NCI-H1417 (cell line): Measurements from ENCODE around the gene TMEM50B.
"Not testable (repeated sequence)": the region's sequence is repeated elsewhere in the genome, so short reads cannot be mapped to it uniquely, and the experiment has no call there.

Experiments used
- DNase-seq, 3 experiments: peaks; one replicate each; lab custom pipeline; 2025; lab: John Stamatoyannopoulos, UW

TMEM50B gene

DNA sequence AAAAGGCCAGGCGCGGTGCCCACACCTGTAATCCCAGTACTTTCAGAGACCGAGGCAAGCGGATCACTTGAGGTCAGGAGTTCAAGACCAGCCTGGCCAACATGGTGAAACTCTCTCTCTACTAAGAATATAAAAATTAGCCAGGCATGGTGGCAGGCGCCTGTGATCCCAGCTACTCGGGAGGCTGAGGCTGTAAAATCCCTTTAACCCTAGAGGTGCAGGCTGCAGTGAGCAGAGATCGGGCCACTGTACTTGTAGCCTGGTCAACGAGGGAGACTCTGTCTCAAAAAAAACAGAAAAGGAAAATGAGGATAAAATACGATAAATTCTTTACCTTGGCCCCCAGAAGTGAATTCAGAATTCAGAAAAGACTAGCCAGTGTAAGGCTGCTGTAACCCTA lies 1.6 kb downstream of the TMEM50B start:
- no peak for DNase-seq

DNA sequence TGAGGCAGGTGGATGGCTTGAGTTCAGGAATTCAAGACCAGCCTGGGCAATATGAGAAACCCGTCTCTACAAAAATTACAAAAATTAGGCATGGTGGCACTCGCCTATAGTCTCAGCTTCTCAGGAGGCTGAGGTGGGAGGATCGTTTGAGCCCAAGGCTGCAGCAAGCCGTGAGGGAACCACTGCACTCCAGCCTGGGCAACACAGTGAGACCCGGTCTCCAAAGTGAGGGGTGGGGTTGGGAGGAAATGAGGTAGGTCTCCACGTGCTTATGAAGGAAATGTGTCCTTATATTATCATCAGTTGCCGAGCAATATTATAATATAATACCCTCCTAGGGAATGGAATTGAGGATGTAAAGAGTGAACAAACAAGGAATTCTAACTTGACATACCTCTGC lies 2.7 kb downstream of the TMEM50B start:
- no peak for DNase-seq

DNA sequence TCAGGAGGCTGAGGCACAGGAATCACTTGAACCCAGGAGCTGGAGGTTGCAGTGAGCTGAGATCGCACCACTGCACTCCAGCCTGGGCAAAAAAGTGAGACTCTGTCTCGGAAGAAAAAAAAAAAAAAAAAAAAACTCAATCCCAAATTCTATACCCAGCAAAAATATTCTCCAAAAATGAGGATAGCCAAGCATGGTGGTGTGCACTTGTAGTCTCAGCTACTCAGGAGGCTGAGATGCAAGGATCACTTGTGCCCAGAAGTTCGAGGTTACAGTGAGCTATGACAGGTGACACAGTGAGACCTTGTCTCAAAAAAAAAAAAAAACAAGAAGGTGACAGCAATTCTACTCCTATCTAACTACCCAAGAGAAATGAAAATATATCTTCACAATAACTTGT lies 6.4 kb downstream of the TMEM50B start:
- DNase-seq: no peak

DNA sequence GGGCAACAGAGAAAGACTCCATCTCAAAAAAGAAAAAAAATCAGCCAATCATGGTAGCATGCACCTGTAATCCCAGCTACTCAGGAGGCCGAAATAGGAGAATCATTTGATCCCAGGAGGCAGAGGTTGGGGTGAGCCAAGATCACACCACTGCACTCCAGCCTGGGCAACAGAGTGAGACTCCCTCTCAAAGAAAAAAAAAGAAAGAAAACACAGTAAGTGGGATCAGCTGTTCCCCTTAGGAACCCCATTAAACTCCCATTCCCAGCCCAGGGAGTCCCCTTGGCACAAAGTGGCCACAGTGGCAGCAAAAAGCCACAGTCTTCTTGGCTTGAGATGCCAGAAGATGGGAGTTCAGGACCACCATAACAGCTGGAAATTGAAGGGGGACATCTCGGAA lies 9.1 kb downstream of the TMEM50B start:
- DNase-seq: no peak

DNA sequence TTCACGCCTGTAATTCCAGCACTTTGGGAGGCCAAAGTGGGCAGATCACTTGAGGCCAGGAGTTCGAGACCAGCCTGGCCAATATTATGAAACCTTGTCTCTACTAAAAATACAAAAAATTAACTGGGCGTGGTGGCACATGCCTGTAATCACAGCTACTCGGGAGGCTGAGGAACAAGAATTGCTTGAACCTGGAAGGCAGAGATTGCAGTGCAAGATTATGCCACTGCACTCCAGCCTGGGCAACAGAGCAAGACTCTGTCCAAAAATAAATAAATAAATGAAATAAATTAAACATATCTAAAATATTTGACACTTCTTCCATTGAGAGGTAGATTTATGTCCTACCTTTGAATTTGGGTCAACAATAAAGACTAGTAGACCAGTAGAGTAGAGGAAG lies 10.6 kb downstream of the TMEM50B start:
- DNase-seq: not testable (repeated sequence)

DNA sequence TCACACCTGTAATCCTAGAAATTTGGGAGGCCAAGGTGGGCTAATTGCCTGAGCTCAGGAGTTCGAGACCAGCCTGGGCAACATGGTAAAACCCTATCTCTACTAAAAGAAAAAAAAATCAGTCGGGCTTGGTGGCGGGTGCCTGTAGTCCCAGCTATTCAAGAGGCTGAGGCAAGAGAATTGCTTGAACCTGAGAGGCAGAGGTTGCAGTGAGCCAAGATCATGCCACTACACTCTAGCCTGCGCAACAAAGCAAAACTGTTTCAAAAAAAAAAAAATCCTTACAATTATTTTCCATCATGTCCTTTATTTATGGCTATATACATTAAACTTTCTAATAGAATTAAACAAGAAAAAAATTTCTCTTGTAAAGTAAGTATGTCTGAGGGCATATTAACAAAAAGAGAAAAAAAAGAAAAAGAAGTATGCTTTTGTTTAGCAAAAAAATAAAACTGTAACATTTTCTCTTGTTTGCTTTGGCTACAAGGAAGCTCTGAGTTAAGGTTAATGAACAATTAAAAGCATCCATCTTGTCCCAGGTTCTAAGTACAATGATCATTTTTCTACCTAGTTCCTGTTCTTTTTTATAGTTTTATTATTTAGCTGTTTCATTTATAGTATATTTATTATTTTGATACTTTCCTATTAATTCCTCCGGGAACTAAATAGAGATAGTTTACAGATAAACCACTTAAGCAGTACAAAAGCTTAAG lies 18.1 kb downstream of the TMEM50B start:
- DNase-seq: no peak

DNA sequence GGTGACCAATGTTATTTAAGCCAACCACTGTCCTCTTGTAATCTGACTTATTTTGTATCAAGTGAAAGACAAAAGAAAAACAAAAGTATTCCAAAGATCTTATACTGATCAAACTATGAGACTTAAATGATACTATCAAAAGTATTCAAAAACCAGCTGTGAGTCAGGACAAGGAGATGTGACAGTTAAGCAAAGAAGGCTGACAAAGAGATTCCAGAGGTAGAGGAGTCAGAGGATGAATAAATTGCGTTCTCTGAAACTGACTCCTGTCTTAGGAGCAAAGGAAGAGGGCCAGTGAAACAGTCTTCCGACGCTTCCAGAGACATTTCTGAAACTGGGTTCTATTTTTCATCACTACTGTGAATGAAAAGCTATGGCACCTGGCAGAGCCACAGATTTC lies 20.9 kb downstream of the TMEM50B start:
- no peak for DNase-seq

DNA sequence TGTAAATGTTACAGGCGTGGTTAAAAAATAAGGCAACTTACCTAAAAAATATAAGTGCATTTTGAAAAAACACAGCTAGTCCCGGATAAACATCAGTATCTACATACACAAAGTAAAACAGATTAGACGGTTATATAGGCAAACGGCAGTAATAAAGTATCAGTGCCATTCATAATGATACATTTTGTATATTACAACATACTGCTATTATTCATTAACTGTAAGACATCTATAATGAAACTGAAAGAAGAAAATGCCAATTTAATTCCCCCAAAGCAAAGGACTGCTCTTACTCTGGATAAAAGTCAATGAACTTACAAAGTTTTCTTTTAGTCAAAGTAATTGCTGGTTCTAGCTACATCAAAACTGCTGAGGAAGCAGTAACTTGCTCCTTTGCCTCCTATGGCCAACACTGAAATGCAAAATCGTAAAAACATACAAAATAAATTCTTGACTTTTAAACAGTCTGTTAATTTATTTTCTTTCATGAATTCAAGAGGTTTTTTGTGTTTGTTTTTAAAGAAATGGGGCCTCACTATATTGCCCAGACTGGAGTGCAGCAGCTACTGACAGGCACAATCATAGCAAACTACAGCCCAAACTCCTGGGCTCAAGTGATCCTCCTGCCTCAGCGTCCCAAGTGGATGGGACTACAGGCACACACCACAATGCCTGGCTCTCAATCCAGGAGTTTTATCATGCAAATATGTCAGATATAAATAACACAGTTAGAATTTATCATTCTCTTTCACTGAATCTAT lies 23.9 kb downstream of the TMEM50B start:
- no peak for DNase-seq

DNA sequence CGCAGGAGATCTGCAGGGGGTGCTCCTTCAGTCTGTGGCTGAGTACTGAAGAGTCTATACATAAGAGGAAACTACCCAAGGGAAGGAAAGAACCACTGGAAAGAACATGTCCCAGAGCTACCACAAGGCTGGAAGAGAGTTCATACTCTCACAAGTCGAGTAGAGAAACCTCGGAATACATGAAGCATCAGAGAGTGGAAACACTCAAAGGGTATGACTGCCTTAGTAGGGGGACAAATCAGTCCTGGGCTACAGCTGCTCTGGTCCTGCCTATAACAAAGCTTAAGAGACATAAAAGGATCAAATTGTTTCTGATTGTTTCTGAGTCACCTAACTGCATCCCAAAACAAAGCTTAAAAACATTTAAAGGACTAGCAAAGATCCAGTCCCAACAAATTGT lies 27.4 kb downstream of the TMEM50B start:
- no peak for DNase-seq

DNA sequence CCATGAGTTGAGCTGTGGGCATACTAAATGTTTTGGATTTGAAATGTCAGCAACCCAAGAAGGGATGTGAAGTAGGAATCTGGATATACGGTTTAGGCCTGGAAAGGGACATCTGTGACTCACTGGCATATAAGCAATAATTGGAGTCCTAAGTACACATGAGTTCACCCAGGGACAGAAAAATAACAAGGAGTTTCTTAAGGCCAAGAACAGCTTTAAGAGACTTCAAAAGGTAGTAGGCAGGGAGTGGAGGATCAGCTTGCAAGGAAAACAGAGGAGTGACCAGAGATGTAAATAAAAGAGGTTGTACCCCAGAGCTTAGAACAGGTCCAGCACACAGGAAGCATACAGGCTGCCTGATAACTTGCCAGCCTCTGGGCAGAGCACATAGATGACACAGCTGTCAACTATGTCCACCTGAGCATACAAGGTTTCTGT lies 28.1 kb downstream of the TMEM50B start:
- no peak for DNase-seq

DNA sequence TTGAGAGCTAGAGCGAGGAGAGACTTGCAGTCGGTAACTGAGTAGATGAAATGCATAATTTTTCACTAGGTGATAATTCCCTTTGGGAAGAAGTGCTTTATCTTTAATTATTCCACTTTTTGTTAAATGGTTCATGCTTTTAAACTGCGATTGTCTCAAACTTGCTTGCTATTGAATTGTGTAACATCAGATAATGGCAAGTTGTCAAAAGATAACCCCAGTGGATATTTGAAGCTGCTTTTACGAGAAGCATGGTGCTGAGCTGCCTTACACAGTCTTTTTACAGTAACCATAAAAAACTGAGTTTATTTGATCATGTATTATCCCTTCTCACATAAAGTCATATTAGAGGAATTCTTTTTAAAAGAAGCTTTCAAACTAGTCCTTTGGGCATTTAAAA lies 30.2 kb downstream of the TMEM50B start:
- DNase-seq: no peak

DNA sequence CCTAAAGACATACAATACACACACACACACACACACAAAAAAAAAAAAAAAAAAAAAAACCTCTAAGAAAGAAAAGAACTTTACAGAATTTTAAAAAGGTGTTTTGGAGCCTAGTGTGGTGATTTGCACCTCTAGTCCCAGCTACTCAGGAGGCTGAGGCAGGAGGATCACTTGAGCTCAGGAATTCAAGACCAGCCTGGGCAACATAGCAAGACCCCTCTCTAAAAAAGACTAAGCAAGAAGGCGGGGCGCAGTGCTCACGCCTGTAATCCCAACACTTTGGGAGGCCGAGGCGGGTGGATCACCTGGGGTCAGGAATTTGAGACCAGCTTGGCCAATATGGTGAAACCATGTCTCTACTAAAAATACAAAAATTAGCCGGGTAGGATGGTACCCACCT lies 33.2 kb downstream of the TMEM50B start:
- DNase-seq: not testable (repeated sequence)

DNA sequence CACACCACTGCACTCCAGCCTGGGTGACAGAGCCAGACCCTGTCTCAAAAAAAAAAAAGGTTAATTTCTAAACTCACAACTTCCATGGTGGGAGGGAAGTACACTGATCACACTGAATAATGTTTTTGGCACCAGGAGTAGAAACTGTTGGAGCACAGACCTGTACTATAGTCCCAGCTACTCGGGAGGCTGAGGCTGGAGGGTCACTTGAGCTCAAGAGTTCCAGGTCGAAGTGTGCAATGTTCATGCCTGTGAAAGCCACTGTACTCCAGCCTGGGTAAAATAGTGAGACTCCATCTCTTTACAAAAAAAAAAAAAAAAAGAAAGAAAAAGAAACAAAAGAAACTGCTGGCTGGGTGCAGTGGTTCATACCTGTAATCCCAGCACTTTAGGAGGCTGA lies 35.3 kb downstream of the TMEM50B start:
- DNase-seq: no peak

DNA sequence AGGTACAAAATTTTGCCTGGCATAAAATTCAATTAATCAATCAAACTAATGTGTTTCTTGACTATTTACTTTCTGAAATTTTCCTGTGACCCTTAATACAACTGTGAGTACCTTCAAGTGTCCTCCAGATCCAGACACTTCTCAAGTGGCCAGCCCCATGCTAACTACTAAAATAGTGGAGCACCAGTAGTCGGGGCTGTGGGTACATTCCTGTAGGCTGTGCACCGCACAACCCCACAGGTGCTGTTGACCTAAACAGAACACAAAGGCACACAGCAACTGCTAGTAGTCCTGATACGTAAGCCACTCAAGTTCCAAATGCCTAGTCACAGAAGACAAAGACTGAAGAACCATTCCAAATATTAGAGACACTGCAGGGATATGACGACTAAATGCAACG lies 36.6 kb downstream of the TMEM50B start:
- peak in 1 of 3 experiments; percentile 10 for DNase-seq

DNA sequence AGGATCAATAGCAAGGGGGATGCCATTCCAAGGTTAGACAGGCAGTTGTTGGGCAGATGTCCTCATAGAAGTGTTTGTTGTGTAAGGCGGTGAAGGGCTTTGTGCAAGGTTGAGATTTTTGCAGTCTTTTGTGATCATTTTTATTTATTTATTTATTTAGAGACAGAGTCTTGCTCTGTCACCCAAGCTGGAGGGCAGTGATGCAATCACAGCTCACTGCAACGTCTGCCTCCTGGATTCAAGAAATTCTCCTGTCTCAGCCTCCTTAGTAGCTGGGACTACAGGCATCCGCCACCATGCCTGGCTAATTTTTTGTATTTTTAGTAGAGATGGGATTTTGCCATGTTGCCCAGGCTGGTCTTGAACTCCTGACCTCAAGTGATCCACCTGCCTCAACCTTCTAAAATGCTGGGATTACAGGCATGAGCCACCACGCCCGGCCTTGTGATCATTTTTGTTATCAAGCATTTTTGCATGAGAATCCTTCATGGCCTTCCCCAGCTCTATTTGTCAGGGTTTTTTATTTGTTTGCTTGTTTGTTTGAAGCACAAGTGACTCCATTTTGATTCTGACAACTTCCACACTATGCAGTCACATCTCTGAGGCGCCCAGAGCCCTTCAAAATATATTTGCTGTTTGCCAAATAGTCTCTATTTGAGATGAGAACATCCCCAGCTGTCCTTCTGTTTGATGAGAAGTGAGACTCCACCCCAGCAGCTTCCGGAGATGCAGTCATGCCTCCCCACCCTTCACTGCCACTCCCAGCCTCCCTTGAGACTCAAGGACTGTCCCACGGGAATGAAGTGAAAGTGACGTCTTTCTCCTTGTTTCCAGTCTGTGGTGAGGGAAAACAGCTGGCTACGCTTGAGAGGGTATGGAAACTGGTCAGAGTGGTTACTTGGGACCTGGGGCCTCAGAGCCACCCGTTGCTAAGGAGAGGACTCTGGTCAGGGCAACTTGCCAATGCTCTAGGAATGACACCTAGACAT lies 38.0 kb downstream of the TMEM50B start:
- peak; percentile 34 to 88 (median 71) for DNase-seq

DNA sequence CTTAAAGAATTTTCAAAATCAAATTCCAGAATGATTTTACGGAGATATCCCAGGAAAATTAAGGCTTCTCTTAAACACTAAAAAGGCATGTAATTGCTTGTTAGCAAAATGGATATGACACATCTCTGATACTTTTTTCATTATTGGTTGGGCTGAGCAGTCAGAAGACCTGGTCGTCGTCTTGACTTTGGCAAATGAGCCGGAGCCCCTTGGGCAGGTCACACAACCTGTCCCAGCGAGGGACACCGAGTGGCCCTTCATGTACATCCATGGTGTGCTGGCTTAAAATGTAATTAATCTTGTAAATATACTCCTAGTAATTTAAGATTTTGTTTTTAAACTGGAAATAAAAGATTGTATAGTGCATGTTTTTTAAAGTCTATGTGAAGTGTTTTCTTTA lies 42.6 kb downstream of the TMEM50B start:
- DNase-seq: no peak

DNA sequence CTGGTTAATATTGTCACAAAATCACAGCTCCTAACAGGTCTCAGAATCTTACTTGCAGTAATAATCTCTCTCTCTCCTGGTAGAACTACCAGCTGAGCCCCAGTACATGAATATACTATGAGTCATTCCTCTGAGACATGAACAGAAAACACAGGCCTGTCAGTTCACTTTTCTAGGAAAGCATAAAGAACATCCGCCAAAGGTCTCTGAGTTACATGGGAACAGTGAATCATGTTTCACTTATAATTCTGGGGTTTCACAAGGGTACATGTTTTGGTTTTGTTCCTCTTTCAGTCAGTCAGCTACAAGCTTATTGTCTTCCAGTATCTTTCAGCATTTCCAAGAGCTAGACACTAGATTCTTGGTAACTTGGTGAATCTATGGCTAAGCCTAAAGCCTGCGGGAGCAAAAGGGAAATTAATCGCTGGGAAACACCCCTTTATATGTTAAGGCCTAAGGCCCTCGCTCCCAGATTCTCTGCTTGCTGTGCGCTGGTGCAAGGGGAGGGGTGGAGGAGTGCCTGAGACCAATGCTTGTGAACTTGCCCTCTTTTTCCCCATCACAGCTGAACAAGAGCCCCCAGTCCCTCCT lies 44.9 kb downstream of the TMEM50B start:
- no peak for DNase-seq

DNA sequence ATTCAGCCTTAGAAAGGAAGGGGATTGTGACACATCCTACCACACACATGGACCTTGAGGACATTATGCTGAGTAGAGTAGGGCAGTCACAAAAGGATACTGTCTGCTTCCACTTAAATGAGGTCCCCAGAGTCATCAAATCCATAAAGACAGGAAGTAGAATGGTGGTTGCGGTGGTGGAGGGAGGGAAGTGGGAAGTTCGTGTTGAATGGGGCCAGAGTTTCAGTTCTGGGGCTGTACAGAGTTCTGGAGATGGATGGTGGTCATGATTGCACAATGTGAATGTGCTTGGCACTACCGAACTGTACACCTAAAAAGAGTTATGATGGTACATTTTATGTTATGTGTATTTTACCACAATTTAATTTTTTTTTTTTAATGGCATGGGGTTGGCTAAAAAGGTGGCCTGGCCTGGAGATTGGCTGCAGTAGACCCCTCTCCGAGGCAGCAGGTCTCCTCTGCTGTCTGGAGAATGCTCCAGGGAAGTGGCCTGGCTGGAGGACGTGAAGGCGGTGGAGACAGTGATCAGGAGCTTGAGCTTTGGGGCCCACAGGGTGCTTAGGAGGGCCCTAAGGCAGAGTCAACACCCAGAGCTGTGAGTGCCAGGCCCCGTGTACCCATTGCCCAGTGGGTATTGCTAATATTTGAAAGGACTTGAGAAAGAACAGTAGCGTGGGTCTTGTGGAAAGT lies 46.2 kb downstream of the TMEM50B start:
- no peak for DNase-seq

DNA sequence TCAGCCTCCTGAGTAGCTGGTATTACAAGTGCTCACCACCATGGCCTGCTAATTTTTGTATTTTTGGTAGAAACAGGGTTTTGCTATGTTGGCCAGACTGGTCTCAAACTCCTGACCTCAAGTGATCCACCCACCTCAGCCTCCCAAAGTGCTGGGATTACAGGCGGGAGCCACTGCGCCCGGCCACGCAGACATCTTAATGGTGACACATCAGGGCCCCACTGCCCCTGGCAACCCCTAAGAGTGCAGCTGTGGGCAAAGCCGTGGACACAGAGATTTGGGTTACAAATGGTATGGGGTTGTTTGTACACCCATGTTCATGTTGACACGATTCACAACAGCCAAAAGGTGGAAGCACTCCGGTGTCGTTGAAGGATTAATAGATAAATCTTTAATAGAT lies 46.8 kb downstream of the TMEM50B start:
- DNase-seq: no peak

DNA sequence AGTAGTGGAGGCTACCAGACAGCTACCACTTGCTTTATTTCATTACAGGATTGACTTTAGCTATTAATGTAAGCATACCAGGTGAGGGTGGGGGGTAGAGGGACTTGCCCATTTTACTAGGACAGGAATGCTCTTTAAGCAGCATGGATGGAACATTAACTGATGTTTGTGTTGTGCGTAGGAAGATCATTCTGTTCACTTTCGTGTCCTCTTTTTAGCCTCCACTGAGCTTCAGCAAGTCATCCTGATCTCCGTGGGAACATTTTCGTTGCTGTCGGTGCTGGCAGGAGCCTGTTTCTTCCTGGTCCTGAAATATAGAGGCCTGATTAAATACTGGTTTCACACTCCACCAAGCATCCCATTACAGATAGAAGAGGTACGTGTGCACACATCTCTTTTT lies 47.3 kb downstream of the TMEM50B start:
- no peak for DNase-seq

DNA sequence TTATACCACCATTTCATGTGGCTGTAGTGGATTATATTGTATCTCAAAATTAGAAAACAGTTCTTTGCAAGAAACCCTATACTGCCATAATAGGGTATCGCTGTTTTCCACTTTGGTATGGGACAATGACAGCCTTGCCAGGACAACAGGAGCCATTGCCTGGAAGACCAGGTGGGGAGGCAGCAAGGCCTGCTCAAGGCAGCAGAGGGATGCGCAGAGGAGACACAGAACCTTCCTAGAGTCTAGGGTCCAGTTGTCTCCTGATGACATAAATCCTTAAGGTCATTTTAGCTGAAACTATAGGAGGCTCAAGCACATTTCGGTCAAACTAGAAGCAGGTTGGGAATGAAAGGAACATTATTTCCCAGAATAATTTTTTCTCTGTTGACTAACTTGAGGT lies 48.9 kb downstream of the TMEM50B start:
- no peak for DNase-seq
